IMR-90 (cell line): ENCODE data around the gene EBF3.

Experiments used
- BHLHE40 ChIP-seq: fragments of 150-350 bp; IDR thresholded peaks from 2 replicates; pipeline ENCODE4 v1.6.1; 2016; ENCODE audit warnings: mild to moderate bottlenecking, low read depth, low read length
- CTCF ChIP-seq: conservative IDR thresholded peaks from 2 replicates; pipeline ENCODE4 v1.5.1; 2012; ENCODE audit warnings: mild to moderate bottlenecking, low read depth, low read length, improper control_type of control experiment
- ELK1 ChIP-seq: fragments of 150-350 bp; IDR thresholded peaks from 2 replicates; pipeline ENCODE4 v1.6.1; 2016; ENCODE audit warnings: low read depth, mild to moderate bottlenecking, low read length, moderate library complexity, borderline replicate concordance
- FOS ChIP-seq: fragments of 150-350 bp; IDR thresholded peaks from 2 replicates; pipeline ENCODE4 v1.6.1; 2016; ENCODE audit warnings: low read depth, low read length
- MAFK ChIP-seq: IDR thresholded peaks from 2 replicates; pipeline ENCODE4 v1.6.1; 2012; ENCODE audit warnings: low read depth, low read length, improper control_type of control experiment
- MXI1 ChIP-seq: IDR thresholded peaks from 2 replicates; pipeline ENCODE4 v1.6.1; 2012; ENCODE audit warnings: low read depth, mild to moderate bottlenecking, low read length, moderate library complexity, borderline replicate concordance
- POLR2A ChIP-seq: IDR thresholded peaks from 2 replicates; pipeline ENCODE4 v1.6.1; 2012; ENCODE audit warnings: mild to moderate bottlenecking, low read depth, low read length
- RAD21 ChIP-seq: IDR thresholded peaks from 2 replicates; pipeline ENCODE4 v1.6.1; 2012; ENCODE audit warnings: low read length, improper control_type of control experiment
- RCOR1 ChIP-seq: IDR thresholded peaks from 2 replicates; pipeline ENCODE4 v1.6.1; 2012; ENCODE audit warnings: mild to moderate bottlenecking, low read length, improper control_type of control experiment; ENCODE audit not compliant: insufficient replicate concordance
- RFX5 ChIP-seq: IDR thresholded peaks from 2 replicates; pipeline ENCODE4 v1.8.0; 2012; ENCODE audit warnings: low read depth, mild to moderate bottlenecking, low read length, moderate library complexity
- SMC3 ChIP-seq: fragments of 150-350 bp; IDR thresholded peaks from 2 replicates; pipeline ENCODE4 v1.6.1; 2016; ENCODE audit warnings: low read depth, mild to moderate bottlenecking, antibody characterized with exemption, low read length, moderate library complexity
- USF2 ChIP-seq: fragments of 150-350 bp; IDR thresholded peaks from 2 replicates; pipeline ENCODE4 v1.6.1; 2017; ENCODE audit warnings: mild to moderate bottlenecking, antibody characterized with exemption, low read length, low read depth

- TF ChIP-seq POLR2A (no peak), ELK1 (no peak), USF2 (no peak), SMC3 (no peak), RFX5 (no peak), CTCF (no peak), BHLHE40 (no peak), RCOR1 (no peak), MXI1 (no peak), RAD21 (no peak), FOS (no peak), MAFK (no peak)
These were observed 49.5 kb upstream of the EBF3 start for GRCh38 chr10:130013335-130014262.
